BLaER1 (cell line): ENCODE measurements around the gene KLF7.

Experiments used
- H3K27ac ChIP-seq: shearing (Covaris generic); formaldehyde crosslinking; 2 replicates; pipeline ENCODE4 v1.8.1; 2022
- H3K27me3 ChIP-seq: shearing (Covaris generic); formaldehyde crosslinking; 2 replicates; pipeline ENCODE4 v1.8.1; 2022
- H3K36me3 ChIP-seq: shearing (Covaris generic); formaldehyde crosslinking; 2 replicates; pipeline ENCODE4 v1.8.1; 2022
- H3K4me1 ChIP-seq: shearing (Covaris generic); formaldehyde crosslinking; 2 replicates; pipeline ENCODE4 v1.8.1; 2022
- H3K4me2 ChIP-seq: shearing (Covaris generic); formaldehyde crosslinking; 2 replicates; pipeline ENCODE4 v1.8.1; 2022
- H3K4me3 ChIP-seq: shearing (Covaris generic); formaldehyde crosslinking; 2 replicates; pipeline ENCODE4 v1.8.1; 2022
- H3K9ac ChIP-seq: shearing (Covaris generic); formaldehyde crosslinking; 2 replicates; pipeline ENCODE4 v1.8.1; 2022
- H3K9me3 ChIP-seq: shearing (Covaris generic); formaldehyde crosslinking; 2 replicates; pipeline ENCODE4 v1.8.1; 2022
- H4K20me1 ChIP-seq: shearing (Covaris generic); formaldehyde crosslinking; 2 replicates; pipeline ENCODE4 v1.8.1; 2022
- Cebpa-rat ChIP-seq: shearing (Covaris generic); IDR thresholded peaks from 2 replicates; pipeline ENCODE4 v1.8.1; 2022

The KLF7 gene

DNA sequence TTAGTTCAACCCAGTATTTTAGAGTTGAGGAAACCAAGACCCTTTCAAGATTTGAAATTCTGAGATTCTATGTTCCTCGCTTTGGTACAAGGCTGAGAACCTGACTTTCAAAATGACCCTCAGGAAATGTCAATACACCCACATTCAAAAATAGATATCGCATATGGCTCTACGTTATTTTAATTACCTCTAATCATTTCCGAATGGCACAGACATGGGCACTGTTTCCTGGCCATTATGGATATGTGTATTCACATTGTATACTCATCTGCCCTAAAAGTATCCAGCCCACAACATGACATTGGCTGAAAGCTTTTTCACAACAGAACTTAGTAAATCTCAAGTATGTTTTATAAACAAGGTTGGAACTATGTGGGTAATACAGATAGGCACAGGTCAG lies 6.7 kb downstream of the KLF7 start:
- no peaks in the 10 kb centered on the region for H3K36me3 ChIP-seq
- H3K27me3 ChIP-seq: peaks cover 10% of the 10 kb centered on the region
- no peak for TF ChIP-seq Cebpa-rat
- no peak overlapping the region for H3K4me3 ChIP-seq
- H4K20me1 ChIP-seq: no peaks in the 10 kb centered on the region
- H3K4me1 ChIP-seq: peaks cover 8% of the 10 kb centered on the region; the same call in 1 of the 2 replicates
- H3K27ac ChIP-seq: no peak overlapping the region
- H3K9ac ChIP-seq: no peak overlapping the region
- H3K4me2 ChIP-seq: no peak overlapping the region
- no peaks in the 10 kb centered on the region for H3K9me3 ChIP-seq

DNA sequence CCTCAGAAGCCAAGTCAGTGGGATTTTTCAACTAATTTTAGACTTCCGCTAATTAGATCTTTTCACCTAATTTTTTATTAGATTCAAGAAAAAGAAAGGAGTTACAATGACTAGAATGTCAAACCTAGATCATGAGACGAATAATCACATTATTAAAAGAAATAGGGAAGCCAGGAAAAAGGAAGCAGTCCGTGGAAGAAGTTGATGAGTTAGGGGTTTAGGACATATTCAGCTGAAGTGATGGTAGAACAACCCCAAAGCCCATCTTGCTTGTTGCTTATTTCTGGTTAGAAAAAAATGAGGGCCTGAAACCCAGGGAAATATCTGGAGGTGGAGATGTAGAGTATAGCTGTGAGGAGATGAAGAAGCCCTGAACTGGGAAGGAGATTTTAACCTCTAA lies 8.0 kb downstream of the KLF7 start:
- Histone ChIP-seq H3K36me3 (no peaks in the 10 kb centered on the region), H3K4me2 (no peak overlapping the region), H3K4me1 (peaks cover 16% of the 10 kb centered on the region; the same call in 1 of the 2 replicates), H3K9me3 (no peaks in the 10 kb centered on the region), H3K4me3 (no peak overlapping the region), H3K9ac (no peak overlapping the region), H3K27me3 (0 out of 2 replicates have a peak, but pooled peaks cover 2% of the 10 kb centered on the region), H4K20me1 (no peaks in the 10 kb centered on the region), H3K27ac (no peak overlapping the region)
- no peak for TF ChIP-seq Cebpa-rat

DNA sequence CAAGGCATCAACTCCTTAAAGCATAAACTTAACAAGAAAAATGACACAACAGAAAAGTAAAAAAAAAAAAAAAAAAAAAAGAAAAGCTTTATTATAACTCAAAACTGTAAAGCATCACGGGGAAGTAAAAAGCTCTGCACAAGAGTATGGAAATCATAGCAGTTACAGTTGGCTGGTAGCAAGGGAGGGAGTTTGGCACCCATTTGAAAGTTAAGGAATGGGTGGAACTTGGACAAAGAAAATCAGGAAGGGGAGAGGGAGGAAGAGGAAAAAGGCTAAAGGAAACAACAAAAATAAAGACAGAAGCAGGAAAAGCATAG lies 8.6 kb downstream of the KLF7 start:
- 0 out of 2 replicates have a peak, but pooled peaks cover 2% of the 10 kb centered on the region for H3K27me3 ChIP-seq
- H3K36me3 ChIP-seq: no peaks in the 10 kb centered on the region
- H4K20me1 ChIP-seq: no peaks in the 10 kb centered on the region
- no peak overlapping the region for H3K4me2 ChIP-seq
- no peak overlapping the region for H3K9ac ChIP-seq
- no peak for TF ChIP-seq Cebpa-rat
- peaks cover 16% of the 10 kb centered on the region; the same call in 1 of the 2 replicates for H3K4me1 ChIP-seq
- H3K4me3 ChIP-seq: no peak overlapping the region
- no peak overlapping the region for H3K27ac ChIP-seq
- H3K9me3 ChIP-seq: no peaks in the 10 kb centered on the region

DNA sequence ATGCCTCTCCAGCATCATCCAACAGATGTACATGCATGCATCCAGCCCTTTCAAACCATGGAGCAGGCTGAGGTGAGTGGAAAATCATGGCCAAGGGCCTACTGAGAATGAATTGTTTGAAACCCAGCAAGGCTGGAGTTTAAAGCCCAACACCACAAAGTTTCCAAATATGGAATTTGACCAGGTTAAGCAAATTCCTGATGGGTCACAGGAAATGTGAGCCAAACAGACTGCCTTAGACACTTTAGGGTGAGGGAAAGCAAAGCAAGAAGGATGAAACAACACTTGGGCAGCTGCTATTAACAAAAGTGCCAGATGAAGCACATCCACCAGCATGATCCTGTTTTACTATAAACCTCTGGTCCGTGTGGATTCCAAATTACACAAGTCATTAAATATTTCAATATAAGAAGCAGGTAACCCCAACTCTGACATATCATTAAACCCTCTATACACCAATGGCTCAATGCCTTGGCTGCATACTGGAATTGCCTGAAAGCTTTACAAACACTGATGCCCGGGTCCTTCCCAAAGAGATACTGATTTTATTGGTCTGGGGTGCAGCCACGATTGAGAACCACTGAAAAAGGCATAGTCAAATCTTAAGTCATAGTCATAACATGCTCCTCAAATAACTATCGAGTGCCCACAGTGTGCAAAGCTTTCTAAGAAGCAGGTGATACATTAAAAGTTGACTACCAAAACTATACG lies 9.1 kb downstream of the KLF7 start:
- Histone ChIP-seq H3K36me3 (no peaks in the 10 kb centered on the region), H3K9ac (no peak overlapping the region), H3K27ac (no peak overlapping the region), H3K4me2 (no peak overlapping the region), H3K4me1 (peaks cover 16% of the 10 kb centered on the region; the same call in 1 of the 2 replicates), H4K20me1 (no peaks in the 10 kb centered on the region), H3K27me3 (0 out of 2 replicates have a peak, but pooled peaks cover 2% of the 10 kb centered on the region), H3K9me3 (no peaks in the 10 kb centered on the region), H3K4me3 (no peak overlapping the region)
- TF ChIP-seq Cebpa-rat: no peak

DNA sequence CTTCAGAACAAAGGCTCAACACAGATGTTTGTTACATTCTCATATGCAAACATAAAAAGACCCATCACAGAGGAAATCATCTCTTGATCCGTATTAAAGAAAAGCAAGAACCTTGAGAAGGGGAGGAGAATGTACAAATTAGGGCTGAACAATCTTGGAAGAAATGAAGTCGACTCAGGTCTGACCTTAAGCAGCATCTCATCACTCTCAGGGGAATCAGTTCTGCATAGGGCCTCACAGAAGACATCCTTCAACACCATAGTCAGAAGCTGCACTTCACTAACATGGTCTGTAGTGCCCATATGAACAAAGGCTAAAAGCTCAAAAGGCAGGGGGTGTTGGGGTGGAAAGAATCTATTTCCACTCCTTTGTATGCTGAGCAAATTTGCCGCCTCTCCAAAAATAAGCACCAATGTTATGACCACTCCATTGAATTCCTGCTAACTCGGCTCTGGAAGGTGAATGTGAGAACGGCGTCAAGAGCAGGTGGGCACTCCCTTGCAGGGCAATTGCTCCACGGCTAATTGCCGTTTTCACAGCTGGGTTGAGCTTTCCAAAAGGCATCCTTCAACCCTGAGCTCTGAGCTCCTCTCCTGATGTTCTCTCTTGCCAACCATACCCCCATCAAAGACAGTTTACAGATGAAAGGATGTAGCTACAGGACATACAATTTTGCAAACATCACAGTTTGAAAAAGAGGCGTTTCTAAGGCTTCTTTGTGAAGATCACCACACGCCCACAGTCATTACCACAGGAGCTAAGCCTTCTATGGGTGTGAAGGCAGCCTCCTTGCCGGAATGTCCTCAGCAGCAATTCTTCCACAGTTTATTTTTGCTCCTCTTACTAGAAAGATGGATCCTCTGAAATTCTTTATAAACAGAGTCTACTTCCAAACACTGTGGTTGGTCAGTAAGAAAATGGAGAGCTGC lies 10.0 kb downstream of the KLF7 start:
- TF ChIP-seq Cebpa-rat: no peak
- no peak overlapping the region for H3K9ac ChIP-seq
- H3K4me1 ChIP-seq: peaks cover 16% of the 10 kb centered on the region; the same call in 1 of the 2 replicates
- no peaks in the 10 kb centered on the region for H4K20me1 ChIP-seq
- no peaks in the 10 kb centered on the region for H3K9me3 ChIP-seq
- no peaks in the 10 kb centered on the region for H3K36me3 ChIP-seq
- no peak overlapping the region for H3K27ac ChIP-seq
- H3K27me3 ChIP-seq: no peaks in the 10 kb centered on the region
- no peak overlapping the region for H3K4me3 ChIP-seq
- H3K4me2 ChIP-seq: no peak overlapping the region

DNA sequence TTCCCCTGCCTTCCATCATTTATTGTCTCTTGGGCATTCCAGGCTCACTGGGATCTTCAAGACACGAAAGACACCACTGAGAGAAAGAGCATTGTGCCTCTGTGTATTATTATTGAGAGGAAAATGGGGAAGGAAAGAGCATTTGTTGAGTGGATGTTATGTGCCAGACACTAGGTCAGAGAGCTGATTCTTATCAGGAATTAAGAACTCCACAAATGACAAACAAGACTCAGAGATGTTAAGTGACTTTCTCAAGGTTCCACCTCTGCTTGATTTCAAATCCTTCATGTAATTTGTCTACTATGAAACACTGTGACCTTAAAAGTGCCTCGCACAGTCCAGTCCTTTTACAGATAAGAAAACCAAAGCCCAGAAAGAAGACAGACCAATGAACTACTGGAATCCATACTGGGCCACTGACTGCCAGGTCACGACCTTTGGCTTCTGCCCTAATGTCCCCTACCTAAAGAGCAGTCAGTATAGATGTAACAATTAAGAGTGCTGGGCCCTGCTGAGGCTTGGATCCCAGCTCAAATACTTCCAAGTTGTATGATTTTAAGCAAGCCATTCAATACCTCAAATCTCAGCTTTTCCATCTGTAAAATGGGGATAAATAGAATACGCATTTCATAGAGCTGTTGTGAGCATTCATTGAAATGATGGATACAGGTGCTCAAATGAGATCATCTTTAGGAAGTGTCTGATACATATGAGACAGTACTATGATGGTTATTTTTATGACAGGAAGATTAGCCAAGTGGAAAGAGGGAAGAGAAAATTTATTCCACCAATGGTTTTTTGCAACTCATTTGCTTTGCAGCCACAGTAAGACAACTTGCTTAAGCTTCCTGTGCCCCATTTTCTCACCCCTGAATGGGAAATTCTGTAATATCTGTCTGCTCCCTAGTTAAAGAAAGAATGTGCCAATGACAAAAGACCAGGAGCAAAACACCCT lies 10.9 kb downstream of the KLF7 start:
- Histone ChIP-seq H3K36me3 (no peaks in the 10 kb centered on the region), H3K9me3 (no peaks in the 10 kb centered on the region), H4K20me1 (no peaks in the 10 kb centered on the region), H3K27me3 (no peaks in the 10 kb centered on the region), H3K4me3 (no peak overlapping the region), H3K9ac (no peak overlapping the region), H3K4me1 (peaks cover 16% of the 10 kb centered on the region; the same call in 1 of the 2 replicates), H3K4me2 (no peak overlapping the region), H3K27ac (no peak overlapping the region)
- no peak for TF ChIP-seq Cebpa-rat

DNA sequence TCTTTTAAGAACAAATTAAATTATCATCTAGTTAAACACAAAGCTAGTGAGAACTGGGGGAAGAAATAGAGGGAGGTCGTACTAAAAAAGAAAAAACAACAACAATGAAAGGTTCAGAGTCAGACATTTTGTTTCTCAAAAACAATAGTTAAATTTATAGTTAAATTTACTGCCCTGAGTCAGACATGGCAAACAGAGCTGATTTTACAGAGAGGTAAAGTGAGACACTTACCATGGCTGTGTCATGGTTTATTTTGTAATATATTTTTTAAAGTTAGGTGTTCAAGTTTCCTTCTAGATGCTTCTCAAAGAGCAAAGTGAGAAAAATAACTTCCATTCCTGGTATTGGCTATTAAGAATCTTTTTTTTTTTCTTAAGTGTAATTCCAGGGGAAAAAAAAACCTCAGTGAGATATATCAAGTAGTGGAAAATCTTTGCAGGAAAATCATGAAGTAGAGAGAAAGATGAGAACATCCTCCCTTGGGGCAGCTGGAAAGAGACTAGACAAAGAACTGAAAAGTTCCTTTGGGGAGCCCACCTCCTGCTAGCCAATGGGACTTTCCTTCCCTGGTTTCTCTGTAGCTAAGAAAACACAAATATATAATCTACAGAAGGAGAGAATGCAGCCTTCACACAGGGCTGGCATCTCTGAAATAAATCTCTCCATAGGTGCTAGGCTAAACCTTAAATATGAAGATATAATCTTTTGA lies 12.3 kb downstream of the KLF7 start:
- Histone ChIP-seq H3K9ac (no peak overlapping the region), H3K27ac (no peak overlapping the region), H3K4me1 (peaks cover 16% of the 10 kb centered on the region; the same call in 1 of the 2 replicates), H3K4me3 (no peak overlapping the region), H3K36me3 (no peaks in the 10 kb centered on the region), H3K9me3 (no peaks in the 10 kb centered on the region), H4K20me1 (no peaks in the 10 kb centered on the region), H3K27me3 (no peaks in the 10 kb centered on the region), H3K4me2 (no peak overlapping the region)
- TF ChIP-seq Cebpa-rat: no peak

DNA sequence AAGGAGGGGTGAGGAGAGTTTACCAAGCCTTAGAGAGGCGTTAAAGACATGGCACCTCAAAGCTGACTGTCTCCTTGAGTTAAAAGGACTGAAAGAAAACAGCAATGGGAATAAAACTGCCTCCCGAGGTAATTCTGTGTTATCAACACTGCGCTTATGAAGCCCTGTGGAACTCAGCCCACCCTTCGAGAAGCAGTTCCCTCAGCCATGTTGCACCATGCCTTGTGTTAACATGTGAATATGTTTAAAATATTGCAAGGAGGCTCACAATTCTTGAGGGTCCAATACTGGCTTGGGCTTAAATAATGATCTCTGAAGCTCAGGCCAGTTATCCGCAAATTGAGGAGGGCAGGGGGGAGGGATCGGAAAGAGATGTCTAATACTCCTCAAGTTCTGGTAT lies 14.7 kb downstream of the KLF7 start:
- peaks cover 16% of the 10 kb centered on the region; the same call in 1 of the 2 replicates for H3K4me1 ChIP-seq
- no peak overlapping the region for H3K4me3 ChIP-seq
- no peaks in the 10 kb centered on the region for H4K20me1 ChIP-seq
- H3K9me3 ChIP-seq: no peaks in the 10 kb centered on the region
- no peak overlapping the region for H3K4me2 ChIP-seq
- H3K36me3 ChIP-seq: no peaks in the 10 kb centered on the region
- no peak overlapping the region for H3K27ac ChIP-seq
- H3K9ac ChIP-seq: no peak overlapping the region
- no peak for TF ChIP-seq Cebpa-rat
- H3K27me3 ChIP-seq: no peaks in the 10 kb centered on the region

DNA sequence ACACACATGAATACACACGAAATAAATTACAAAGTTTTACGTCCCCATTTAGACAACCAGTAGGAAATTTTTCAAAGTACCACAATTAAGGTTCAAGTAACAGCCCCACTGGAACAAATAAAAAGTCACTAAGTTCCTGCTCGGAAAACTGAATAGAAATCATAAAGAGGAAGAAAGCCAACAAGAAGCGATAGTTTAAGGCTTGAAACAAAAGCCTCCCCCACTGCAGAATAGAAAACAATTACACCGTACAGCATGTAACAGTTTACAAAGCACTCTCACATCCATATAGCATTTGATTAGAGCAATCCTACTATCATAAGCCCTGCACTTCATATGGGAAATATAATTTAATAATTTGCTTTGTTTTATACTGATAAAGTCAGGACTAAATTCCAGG lies 15.5 kb downstream of the KLF7 start:
- TF ChIP-seq Cebpa-rat: no peak
- Histone ChIP-seq H3K9ac (no peak overlapping the region), H3K4me3 (no peak overlapping the region), H3K27me3 (no peaks in the 10 kb centered on the region), H3K36me3 (no peaks in the 10 kb centered on the region), H3K9me3 (no peaks in the 10 kb centered on the region), H4K20me1 (no peaks in the 10 kb centered on the region), H3K4me1 (peaks cover 12% of the 10 kb centered on the region; the same call in 1 of the 2 replicates), H3K27ac (no peak overlapping the region), H3K4me2 (no peak overlapping the region)
